Stomach (tissue), 4 donors: ENCODE measurements around the gene ADAMTS16.

Experiments used
- CTCF ChIP-seq, 7 experiments: fragments of 450-650 bp in 4 of 7; fragments of 200-600 bp in 3 of 7; sonication (generic) in 3 of 7; IDR thresholded peaks; one replicate each; pipeline ENCODE4 v1.5.1; 2016 to 2019; ENCODE audit warnings: antibody characterized with exemption in 7 of 7, control low read depth in 2 of 7, mild to moderate bottlenecking in 1 of 7
- EP300 ChIP-seq: sonication (generic); formaldehyde crosslinking; IDR thresholded peaks from one replicate; pipeline ENCODE4 v1.6.1; 2017; ENCODE audit warnings: antibody characterized with exemption

DNA sequence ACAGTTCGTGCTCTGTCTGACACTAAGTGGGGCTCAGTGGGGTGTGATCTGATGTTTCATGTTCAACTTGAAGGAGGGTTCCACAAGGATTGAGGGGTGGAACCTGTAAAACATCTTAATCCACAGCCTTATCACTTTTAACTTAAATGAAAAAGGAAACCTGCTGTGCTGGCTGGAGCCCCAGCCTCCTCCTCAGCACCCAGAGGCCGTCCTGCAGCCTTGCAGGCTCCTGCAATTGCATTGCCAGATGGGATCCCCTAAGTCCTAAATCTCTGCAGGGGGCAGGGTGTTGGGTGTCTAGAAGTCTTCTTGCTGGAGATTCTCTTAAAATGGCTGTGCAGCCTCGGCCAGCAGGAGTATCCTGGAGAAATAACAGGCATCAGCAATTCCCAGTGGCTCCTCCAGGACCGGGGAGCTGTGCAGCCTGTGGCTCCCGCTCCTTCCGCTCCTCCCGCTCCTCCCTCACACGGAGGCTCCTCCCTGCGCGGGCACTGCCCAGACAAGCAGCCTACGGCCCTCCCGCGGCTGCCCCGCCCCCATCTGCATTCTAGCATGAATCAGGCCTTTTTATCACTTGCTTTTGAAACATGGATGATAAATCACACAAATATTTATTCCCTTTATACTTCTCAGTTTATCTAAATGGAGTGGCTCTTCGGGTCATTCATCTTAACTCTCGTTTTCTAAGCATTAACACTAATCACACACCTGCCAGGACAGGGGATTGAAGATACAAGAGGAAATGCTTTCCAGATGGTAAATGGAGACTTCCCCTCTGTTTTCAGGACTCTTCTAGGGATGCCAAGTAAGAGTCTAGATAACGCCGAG, 131.0 kb downstream of the ADAMTS16 start:
- no peak for TF ChIP-seq EP300
- TF ChIP-seq CTCF (IDR thresholded peaks at IDR 0.05), result no peak
